Smooth muscle cell (in vitro differentiated cells): ENCODE measurements around the gene PIP5K1C. TPM values are rescaled to one million over a fixed set of nuclear protein-coding genes. Genes with fewer than 3 reads are reported as not detected.

Source experiments
- DNase-seq: peaks from one replicate; lab custom pipeline; 2025; ENCODE audit not compliant: unreplicated experiment; lab: John Stamatoyannopoulos, UW
- H2AFZ ChIP-seq: fragments of 200-600 bp; sonication (generic); 2 replicates; pipeline ENCODE4 v1.6.0; 2016; ENCODE audit warnings: antibody characterized with exemption, low read depth, mild to moderate bottlenecking
- H3F3A ChIP-seq: fragments of 200-600 bp; sonication (generic); 2 replicates; pipeline ENCODE4 v1.6.0; 2017; ENCODE audit warnings: antibody characterized with exemption, low read depth
- H3K27ac ChIP-seq: fragments of 200-600 bp; sonication (generic); 2 replicates; pipeline ENCODE4 v1.5.1; 2016; ENCODE audit warnings: low read depth, mild to moderate bottlenecking
- H3K27me3 ChIP-seq: fragments of 200-600 bp; sonication (generic); 2 replicates; pipeline ENCODE4 v1.6.1; 2016; ENCODE audit warnings: low read depth, mild to moderate bottlenecking
- H3K36me3 ChIP-seq: fragments of 200-600 bp; sonication (generic); 2 replicates; pipeline ENCODE4 v1.5.1; 2016; ENCODE audit warnings: low read depth
- H3K4me1 ChIP-seq: fragments of 200-600 bp; sonication (generic); 2 replicates; pipeline ENCODE4 v1.5.1; 2016; ENCODE audit warnings: low read depth
- H3K4me2 ChIP-seq: fragments of 200-600 bp; sonication (generic); 2 replicates; pipeline ENCODE4 v1.6.0; 2016; ENCODE audit warnings: mild to moderate bottlenecking
- H3K4me3 ChIP-seq: fragments of 200-600 bp; sonication (generic); 2 replicates; pipeline ENCODE4 v1.5.1; 2016; ENCODE audit warnings: mild to moderate bottlenecking
- H3K79me2 ChIP-seq: fragments of 200-600 bp; sonication (generic); 2 replicates; pipeline ENCODE4 v1.6.0; 2016; ENCODE audit warnings: low read depth, mild to moderate bottlenecking
- H3K9ac ChIP-seq: fragments of 200-600 bp; sonication (generic); 2 replicates; pipeline ENCODE4 v1.6.0; 2016; ENCODE audit warnings: low read depth
- H3K9me3 ChIP-seq: fragments of 200-600 bp; sonication (generic); replicated peaks from 2 replicates; pipeline ENCODE4 v1.5.1; 2016; ENCODE audit warnings: low read depth
- H4K20me1 ChIP-seq: fragments of 200-600 bp; sonication (generic); 2 replicates; pipeline ENCODE4 v1.6.0; 2016; ENCODE audit warnings: low read depth
- WGBS: methylation state at CpG from one replicate; pipeline ENCODE4 v1.1.7; 2016; ENCODE audit warnings: low lambda C conversion rate; 5-methylcytosine and 5-hydroxymethylcytosine counted together
- polyA plus RNA-seq: library from polyadenylated mRNA; unstranded; fragments of >200 nt; fragmentation: Nextera tagmentation; extraction: Ambion mirVana; gene quantifications from 2 replicates; pipeline ENCODE4 v1.2.1, GENCODE V29; 2016
- total RNA-seq: library from RNA; depleted of rRNA; stranded (reverse); fragments of >200 nt; gene quantifications from 2 replicates; pipeline ENCODE4 v1.2.3, GENCODE V29; 2014
- TF ChIP-seq, protein P1 (sequence below): fragments of 200-600 bp; sonication (generic); IDR thresholded peaks from 2 replicates; pipeline ENCODE4 v1.5.1; 2017; ENCODE audit warnings: borderline replicate concordance, mild to moderate bottlenecking, antibody characterized with exemption; ENCODE audit not compliant: insufficient read depth, poor library complexity, severe bottlenecking

PIP5K1C gene
- total and polyA plus RNA-seq, 2 experiments from 2014 or later, result 13.2 to 27.2 TPM

DNA sequence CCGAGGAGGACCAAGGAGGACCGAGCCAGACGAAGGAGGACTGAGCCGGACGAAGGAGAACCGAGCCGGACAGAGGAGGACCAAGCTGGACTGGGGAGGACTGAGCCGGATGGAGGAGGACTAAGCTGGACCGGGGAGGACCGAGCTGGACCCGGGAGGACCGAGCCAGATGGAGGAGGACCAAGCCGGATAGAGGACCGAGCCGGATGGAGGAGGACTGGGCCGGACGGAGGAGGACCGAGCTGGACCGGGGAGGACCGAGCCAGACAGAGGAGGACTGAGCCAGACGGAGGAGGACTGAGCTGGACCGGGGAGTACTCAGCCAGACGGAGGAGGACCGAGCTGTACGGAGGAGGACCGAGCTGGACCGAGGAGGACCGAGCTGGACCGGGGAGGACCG lies 3.2 kb downstream of the PIP5K1C start:
- TF ChIP-seq, protein P1, sequence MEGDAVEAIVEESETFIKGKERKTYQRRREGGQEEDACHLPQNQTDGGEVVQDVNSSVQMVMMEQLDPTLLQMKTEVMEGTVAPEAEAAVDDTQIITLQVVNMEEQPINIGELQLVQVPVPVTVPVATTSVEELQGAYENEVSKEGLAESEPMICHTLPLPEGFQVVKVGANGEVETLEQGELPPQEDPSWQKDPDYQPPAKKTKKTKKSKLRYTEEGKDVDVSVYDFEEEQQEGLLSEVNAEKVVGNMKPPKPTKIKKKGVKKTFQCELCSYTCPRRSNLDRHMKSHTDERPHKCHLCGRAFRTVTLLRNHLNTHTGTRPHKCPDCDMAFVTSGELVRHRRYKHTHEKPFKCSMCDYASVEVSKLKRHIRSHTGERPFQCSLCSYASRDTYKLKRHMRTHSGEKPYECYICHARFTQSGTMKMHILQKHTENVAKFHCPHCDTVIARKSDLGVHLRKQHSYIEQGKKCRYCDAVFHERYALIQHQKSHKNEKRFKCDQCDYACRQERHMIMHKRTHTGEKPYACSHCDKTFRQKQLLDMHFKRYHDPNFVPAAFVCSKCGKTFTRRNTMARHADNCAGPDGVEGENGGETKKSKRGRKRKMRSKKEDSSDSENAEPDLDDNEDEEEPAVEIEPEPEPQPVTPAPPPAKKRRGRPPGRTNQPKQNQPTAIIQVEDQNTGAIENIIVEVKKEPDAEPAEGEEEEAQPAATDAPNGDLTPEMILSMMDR, result no peak
- peaks cover 78% of the 10 kb centered on the region for H3K79me2 ChIP-seq
- H2AFZ ChIP-seq, result no peak overlapping the region
- no peak overlapping the region for H3K4me2 ChIP-seq
- H3K4me3 ChIP-seq, result no peak overlapping the region
- H3K9ac ChIP-seq, result no peak overlapping the region
- H3K27me3 ChIP-seq, result no peaks in the 10 kb centered on the region
- no peak for DNase-seq
- no peaks in the 10 kb centered on the region for H3K36me3 ChIP-seq
- H3K9me3 ChIP-seq, result no peaks in the 10 kb centered on the region
- H3K27ac ChIP-seq, result no peak overlapping the region
- H4K20me1 ChIP-seq, result peaks cover 73% of the 10 kb centered on the region
- H3K4me1 ChIP-seq, result no peaks in the 10 kb centered on the region
- 98% methylated on average over 27 of the region's 30 CpGs for WGBS
- no peaks in the 10 kb centered on the region for H3F3A ChIP-seq

DNA sequence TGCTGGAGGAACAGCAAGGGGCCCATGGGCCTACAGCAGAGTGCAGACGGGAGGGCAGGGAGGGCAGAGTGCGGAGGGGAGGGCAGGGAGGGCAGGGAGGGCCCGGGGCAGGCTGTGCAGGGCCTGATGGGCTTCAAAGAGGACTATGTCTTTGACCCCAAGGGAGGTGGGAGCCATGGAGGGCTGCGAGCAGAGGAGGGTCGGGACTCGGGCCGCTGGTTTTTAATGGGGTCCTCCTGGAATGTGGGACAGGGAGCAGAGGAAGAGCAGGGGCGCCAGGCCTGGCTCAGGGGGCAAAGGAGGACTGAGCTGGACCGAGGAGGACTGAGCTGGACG lies 3.6 kb downstream of the PIP5K1C start:
- Histone ChIP-seq H4K20me1 (peaks cover 78% of the 10 kb centered on the region), H3K4me3 (no peak overlapping the region), H3K36me3 (no peaks in the 10 kb centered on the region), H3F3A (no peaks in the 10 kb centered on the region), H3K9ac (no peak overlapping the region), H3K27me3 (no peaks in the 10 kb centered on the region), H3K4me2 (no peak overlapping the region), H3K79me2 (peaks cover 81% of the 10 kb centered on the region), H3K27ac (no peak overlapping the region), H3K4me1 (no peaks in the 10 kb centered on the region), H3K9me3 (no peaks in the 10 kb centered on the region), H2AFZ (no peak overlapping the region)
- 97% methylated on average over 6 of the region's 10 CpGs for WGBS
- no peak for DNase-seq
- TF ChIP-seq, protein P1, result no peak

- Histone ChIP-seq H3K4me1 (no peaks in the 10 kb centered on the region), H3K9me3 (no peaks in the 10 kb centered on the region), H3K27ac (no peak overlapping the region), H2AFZ (no peak overlapping the region), H3F3A (no peaks in the 10 kb centered on the region), H3K27me3 (no peaks in the 10 kb centered on the region), H3K9ac (no peak overlapping the region), H3K36me3 (no peaks in the 10 kb centered on the region), H4K20me1 (peaks cover 83% of the 10 kb centered on the region), H3K4me2 (no peak overlapping the region), H3K79me2 (peaks cover 86% of the 10 kb centered on the region), H3K4me3 (no peak overlapping the region)
- DNase-seq, result no peak
- WGBS, result 95% methylated on average over 20 of the region's 23 CpGs
- TF ChIP-seq, protein P1, result no peak
These were observed 4.1 kb downstream of the PIP5K1C start for GRCh38 chr19:3695986-3696659.

DNA sequence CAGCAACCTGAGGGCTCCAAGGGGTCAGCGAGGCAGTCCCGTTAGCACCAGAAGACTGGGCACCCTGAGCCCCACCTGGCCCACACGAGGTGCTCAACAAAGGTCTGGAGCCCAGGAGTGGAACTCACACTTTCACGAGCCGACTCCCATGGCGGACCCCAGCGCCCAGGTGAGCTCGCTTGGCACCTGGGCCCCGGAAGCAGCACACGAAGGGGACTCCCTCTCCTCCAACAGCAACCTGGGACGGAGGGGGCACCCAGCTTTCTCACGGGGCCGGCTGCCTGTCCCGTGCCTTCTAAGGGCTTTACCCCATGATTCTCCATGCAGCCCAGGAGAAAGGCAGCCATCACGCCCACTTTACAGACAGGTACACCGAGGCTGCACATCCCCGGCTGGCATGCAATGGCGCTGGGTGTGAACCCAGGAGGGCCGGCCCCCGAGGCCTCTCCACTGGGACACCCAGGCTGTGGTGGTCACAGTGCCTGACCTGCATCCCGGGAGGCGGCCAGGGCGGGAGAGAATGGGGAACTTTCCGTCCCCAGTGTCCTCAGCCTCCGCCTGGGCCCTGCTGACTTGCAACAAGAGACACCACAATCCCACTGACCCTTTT lies 5.0 kb downstream of the PIP5K1C start:
- Histone ChIP-seq H4K20me1 (peaks cover 92% of the 10 kb centered on the region), H3K36me3 (no peaks in the 10 kb centered on the region), H3K4me1 (no peaks in the 10 kb centered on the region), H3K27ac (no peak overlapping the region), H3K79me2 (peaks cover 95% of the 10 kb centered on the region), H2AFZ (no peak overlapping the region), H3K4me3 (no peak overlapping the region), H3K9ac (no peak overlapping the region), H3K27me3 (no peaks in the 10 kb centered on the region), H3K9me3 (no peaks in the 10 kb centered on the region), H3F3A (no peaks in the 10 kb centered on the region), H3K4me2 (no peak overlapping the region)
- TF ChIP-seq, protein P1, result no peak
- no peak for DNase-seq
- 95% methylated on average over 24 of the region's 25 CpGs for WGBS
